Smooth muscle cell (in vitro differentiated cells): Measurements from ENCODE around the gene ZNF579. TPM values are rescaled to one million over a fixed set of nuclear protein-coding genes. Genes with fewer than 3 reads are reported as not detected.

Source experiments
- DNase-seq: peaks from one replicate; lab custom pipeline; 2025; ENCODE audit not compliant: unreplicated experiment; lab: John Stamatoyannopoulos, UW
- H2AFZ ChIP-seq: fragments of 200-600 bp; sonication (generic); 2 replicates; pipeline ENCODE4 v1.6.0; 2016; ENCODE audit warnings: antibody characterized with exemption, low read depth, mild to moderate bottlenecking
- H3F3A ChIP-seq: fragments of 200-600 bp; sonication (generic); 2 replicates; pipeline ENCODE4 v1.6.0; 2017; ENCODE audit warnings: antibody characterized with exemption, low read depth
- H3K27ac ChIP-seq: fragments of 200-600 bp; sonication (generic); 2 replicates; pipeline ENCODE4 v1.5.1; 2016; ENCODE audit warnings: low read depth, mild to moderate bottlenecking
- H3K27me3 ChIP-seq: fragments of 200-600 bp; sonication (generic); 2 replicates; pipeline ENCODE4 v1.6.1; 2016; ENCODE audit warnings: low read depth, mild to moderate bottlenecking
- H3K36me3 ChIP-seq: fragments of 200-600 bp; sonication (generic); 2 replicates; pipeline ENCODE4 v1.5.1; 2016; ENCODE audit warnings: low read depth
- H3K4me1 ChIP-seq: fragments of 200-600 bp; sonication (generic); 2 replicates; pipeline ENCODE4 v1.5.1; 2016; ENCODE audit warnings: low read depth
- H3K4me2 ChIP-seq: fragments of 200-600 bp; sonication (generic); 2 replicates; pipeline ENCODE4 v1.6.0; 2016; ENCODE audit warnings: mild to moderate bottlenecking
- H3K4me3 ChIP-seq: fragments of 200-600 bp; sonication (generic); 2 replicates; pipeline ENCODE4 v1.5.1; 2016; ENCODE audit warnings: mild to moderate bottlenecking
- H3K79me2 ChIP-seq: fragments of 200-600 bp; sonication (generic); 2 replicates; pipeline ENCODE4 v1.6.0; 2016; ENCODE audit warnings: low read depth, mild to moderate bottlenecking
- H3K9ac ChIP-seq: fragments of 200-600 bp; sonication (generic); 2 replicates; pipeline ENCODE4 v1.6.0; 2016; ENCODE audit warnings: low read depth
- H3K9me3 ChIP-seq: fragments of 200-600 bp; sonication (generic); replicated peaks from 2 replicates; pipeline ENCODE4 v1.5.1; 2016; ENCODE audit warnings: low read depth
- H4K20me1 ChIP-seq: fragments of 200-600 bp; sonication (generic); 2 replicates; pipeline ENCODE4 v1.6.0; 2016; ENCODE audit warnings: low read depth
- WGBS: methylation state at CpG from one replicate; pipeline ENCODE4 v1.1.7; 2016; ENCODE audit warnings: low lambda C conversion rate; 5-methylcytosine and 5-hydroxymethylcytosine counted together
- polyA plus RNA-seq: library from polyadenylated mRNA; unstranded; fragments of >200 nt; fragmentation: Nextera tagmentation; extraction: Ambion mirVana; gene quantifications from 2 replicates; pipeline ENCODE4 v1.2.1, GENCODE V29; 2016
- total RNA-seq: library from RNA; depleted of rRNA; stranded (reverse); fragments of >200 nt; gene quantifications from 2 replicates; pipeline ENCODE4 v1.2.3, GENCODE V29; 2014
- TF ChIP-seq, protein P1 (sequence below): fragments of 200-600 bp; sonication (generic); IDR thresholded peaks from 2 replicates; pipeline ENCODE4 v1.5.1; 2017; ENCODE audit warnings: borderline replicate concordance, mild to moderate bottlenecking, antibody characterized with exemption; ENCODE audit not compliant: insufficient read depth, poor library complexity, severe bottlenecking

ZNF579 gene
- total and polyA plus RNA-seq, 2 experiments from 2014 or later = 4.2 to 15.1 TPM

DNA sequence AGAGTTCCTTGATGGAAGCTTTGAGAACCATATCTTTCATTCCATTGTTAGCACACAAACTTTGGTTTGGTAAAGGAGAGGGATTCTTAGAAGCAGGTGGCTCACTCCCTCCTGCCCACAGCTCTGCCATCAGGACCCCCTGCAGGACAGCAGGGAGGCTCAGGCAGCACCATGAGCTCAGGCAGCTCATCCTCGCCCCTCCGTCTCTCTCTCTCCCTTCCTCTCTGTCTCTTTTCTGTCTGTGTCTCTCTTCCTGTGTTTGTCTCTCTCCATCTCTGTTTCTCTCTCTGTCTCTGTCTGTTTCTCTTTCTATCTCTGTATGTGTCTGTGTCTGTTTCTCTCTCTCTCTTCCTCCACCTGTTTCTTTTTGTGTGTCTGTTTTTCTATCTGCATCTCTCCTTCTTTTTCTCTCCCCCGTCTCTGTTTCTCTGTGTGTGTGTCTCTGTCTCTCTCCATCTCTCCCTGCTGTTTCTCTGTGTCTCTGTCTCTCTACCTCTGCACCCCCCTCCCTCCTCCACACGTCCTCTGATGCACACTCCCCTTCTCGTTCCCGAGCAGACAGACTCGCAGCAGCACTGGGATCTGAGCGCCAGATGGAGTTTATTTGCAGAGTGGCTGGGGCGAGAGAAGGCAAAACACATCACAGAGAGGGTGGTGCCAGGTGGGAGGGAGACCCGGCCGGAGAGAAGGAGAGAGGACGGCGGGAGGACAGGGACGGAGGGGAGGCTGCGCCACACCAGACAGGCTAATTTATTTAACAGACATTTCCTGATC, 52.4 kb downstream of the ZNF579 start:
- no peak overlapping the region for H3K4me2 ChIP-seq
- WGBS = 59% methylated on average over 15 of the region's 15 CpGs

DNA sequence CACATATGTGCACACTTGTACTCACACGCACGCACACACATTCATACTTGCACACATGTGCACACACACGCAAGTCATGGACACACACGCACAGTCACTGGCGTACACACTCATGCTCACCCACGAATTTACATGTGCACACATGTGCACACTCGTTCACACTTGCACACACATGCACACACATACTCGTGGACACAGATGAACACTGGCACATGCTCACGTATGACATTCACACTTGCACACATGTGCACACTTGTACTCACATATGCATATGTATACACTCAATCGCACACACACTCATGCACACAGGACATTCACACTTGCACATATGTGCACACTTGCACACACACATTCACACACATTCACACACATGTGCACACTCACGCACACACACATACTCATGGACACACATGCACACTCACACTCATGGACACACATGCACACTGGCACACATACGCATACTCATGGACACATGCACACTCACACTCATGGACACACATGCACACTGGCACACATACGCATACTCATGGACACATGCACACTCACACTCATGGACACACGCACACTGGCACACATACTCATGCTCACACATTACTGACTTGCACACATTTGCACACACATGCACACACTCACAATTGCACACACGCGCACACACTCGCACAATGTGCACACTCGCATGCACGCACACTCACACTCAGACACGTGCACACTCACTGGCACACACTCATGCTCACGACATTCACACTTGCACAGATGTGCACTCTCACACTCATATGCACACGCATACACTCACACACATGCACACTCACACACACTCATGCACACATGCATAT, 53.2 kb downstream of the ZNF579 start:
- Histone ChIP-seq H2AFZ (no peak overlapping the region), H3K27me3 (no peaks in the 10 kb centered on the region), H3K9me3 (no peaks in the 10 kb centered on the region), H4K20me1 (no peaks in the 10 kb centered on the region), H3F3A (no peaks in the 10 kb centered on the region), H3K4me1 (no peaks in the 10 kb centered on the region), H3K79me2 (no peaks in the 10 kb centered on the region), H3K27ac (no peak overlapping the region), H3K4me3 (no peak overlapping the region), H3K9ac (no peak overlapping the region), H3K36me3 (no peaks in the 10 kb centered on the region), H3K4me2 (no peak overlapping the region)
- no peak for DNase-seq
- TF ChIP-seq, protein P1, sequence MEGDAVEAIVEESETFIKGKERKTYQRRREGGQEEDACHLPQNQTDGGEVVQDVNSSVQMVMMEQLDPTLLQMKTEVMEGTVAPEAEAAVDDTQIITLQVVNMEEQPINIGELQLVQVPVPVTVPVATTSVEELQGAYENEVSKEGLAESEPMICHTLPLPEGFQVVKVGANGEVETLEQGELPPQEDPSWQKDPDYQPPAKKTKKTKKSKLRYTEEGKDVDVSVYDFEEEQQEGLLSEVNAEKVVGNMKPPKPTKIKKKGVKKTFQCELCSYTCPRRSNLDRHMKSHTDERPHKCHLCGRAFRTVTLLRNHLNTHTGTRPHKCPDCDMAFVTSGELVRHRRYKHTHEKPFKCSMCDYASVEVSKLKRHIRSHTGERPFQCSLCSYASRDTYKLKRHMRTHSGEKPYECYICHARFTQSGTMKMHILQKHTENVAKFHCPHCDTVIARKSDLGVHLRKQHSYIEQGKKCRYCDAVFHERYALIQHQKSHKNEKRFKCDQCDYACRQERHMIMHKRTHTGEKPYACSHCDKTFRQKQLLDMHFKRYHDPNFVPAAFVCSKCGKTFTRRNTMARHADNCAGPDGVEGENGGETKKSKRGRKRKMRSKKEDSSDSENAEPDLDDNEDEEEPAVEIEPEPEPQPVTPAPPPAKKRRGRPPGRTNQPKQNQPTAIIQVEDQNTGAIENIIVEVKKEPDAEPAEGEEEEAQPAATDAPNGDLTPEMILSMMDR = no peak
- 85% methylated on average over 21 of the region's 22 CpGs for WGBS

More for the DNA sequence above, 52.4 kb downstream of the ZNF579 start:
- Histone ChIP-seq H3K4me3 (no peak overlapping the region), H4K20me1 (no peaks in the 10 kb centered on the region), H2AFZ (no peak overlapping the region), H3K79me2 (no peaks in the 10 kb centered on the region), H3K9ac (no peak overlapping the region), H3K27me3 (no peaks in the 10 kb centered on the region), H3K9me3 (no peaks in the 10 kb centered on the region), H3K4me1 (no peaks in the 10 kb centered on the region), H3K36me3 (no peaks in the 10 kb centered on the region), H3F3A (no peaks in the 10 kb centered on the region), H3K27ac (no peak overlapping the region)
- TF ChIP-seq, protein P1 = no peak
- no peak for DNase-seq

Other genes starting within 250 kb of the ZNF579 start
- gene KMT5C, start 241.0 kb downstream of the ZNF579 start, total RNA-seq = 12.2 and 26.1 TPM in 2 replicates
- gene KMT5C, start 241.0 kb downstream of the ZNF579 start, polyA plus RNA-seq = 23.2 and 27.2 TPM in 2 replicates
- 0.18 and 0.31 TPM in 2 replicates for gene COX6B2, start 226.1 kb downstream of the ZNF579 start, total RNA-seq
- gene COX6B2, start 226.1 kb downstream of the ZNF579 start, polyA plus RNA-seq = 1.7 and 1.9 TPM in 2 replicates
- gene GARIN5B, start 217.6 kb downstream of the ZNF579 start, total RNA-seq = 0.58 TPM in 1 of 2 replicates, not detected in the other
- gene GARIN5B, start 217.6 kb downstream of the ZNF579 start, polyA plus RNA-seq = 0.07 and 0.35 TPM in 2 replicates
- 36.5 and 40.1 TPM in 2 replicates for gene IL11, start 210.4 kb downstream of the ZNF579 start, total RNA-seq
- gene IL11, start 210.4 kb downstream of the ZNF579 start, polyA plus RNA-seq = 66.4 and 68.1 TPM in 2 replicates
- gene TMEM190, start 204.0 kb downstream of the ZNF579 start, total RNA-seq = not detected in 2 replicates
- 8.2 and 11.1 TPM in 2 replicates for gene TMEM190, start 204.0 kb downstream of the ZNF579 start, polyA plus RNA-seq
- 0.58 and 2.6 TPM in 2 replicates for gene TMEM238, start 196.6 kb downstream of the ZNF579 start, total RNA-seq
- 3.3 and 9.3 TPM in 2 replicates for gene TMEM238, start 196.6 kb downstream of the ZNF579 start, polyA plus RNA-seq
- gene RPL28, start 194.9 kb downstream of the ZNF579 start, total RNA-seq = 824 and 1,108 TPM in 2 replicates
- gene RPL28, start 194.9 kb downstream of the ZNF579 start, polyA plus RNA-seq = 515 and 595 TPM in 2 replicates
- 34.8 and 39.9 TPM in 2 replicates for gene UBE2S, start 173.1 kb downstream of the ZNF579 start, total RNA-seq
- 162 and 171 TPM in 2 replicates for gene UBE2S, start 173.1 kb downstream of the ZNF579 start, polyA plus RNA-seq
- gene SHISA7, start 137.5 kb downstream of the ZNF579 start, total RNA-seq = not detected in 2 replicates
- not detected in 2 replicates for gene SHISA7, start 137.5 kb downstream of the ZNF579 start, polyA plus RNA-seq
- 47.3 and 56.5 TPM in 2 replicates for gene ISOC2, start 119.2 kb downstream of the ZNF579 start, total RNA-seq
- 37.3 and 61.4 TPM in 2 replicates for gene ISOC2, start 119.2 kb downstream of the ZNF579 start, polyA plus RNA-seq
- not detected in 2 replicates for gene C19orf85, start 116.1 kb downstream of the ZNF579 start, total RNA-seq
- gene C19orf85, start 116.1 kb downstream of the ZNF579 start, polyA plus RNA-seq = not detected in 2 replicates
- gene ZNF628, start 104.2 kb downstream of the ZNF579 start, total RNA-seq = 2.4 and 2.6 TPM in 2 replicates
- gene ZNF628, start 104.2 kb downstream of the ZNF579 start, polyA plus RNA-seq = 1.3 and 2.0 TPM in 2 replicates
- 14.3 and 17.3 TPM in 2 replicates for gene NAT14, start 95.7 kb downstream of the ZNF579 start, total RNA-seq
- gene NAT14, start 95.7 kb downstream of the ZNF579 start, polyA plus RNA-seq = 67.5 and 72.1 TPM in 2 replicates
- 3.0 and 3.8 TPM in 2 replicates for gene SSC5D, start 92.4 kb downstream of the ZNF579 start, total RNA-seq
- gene SSC5D, start 92.4 kb downstream of the ZNF579 start, polyA plus RNA-seq = 11.2 and 13.6 TPM in 2 replicates
- not detected in 2 replicates for gene SBK2, start 43.7 kb downstream of the ZNF579 start, total RNA-seq
- not detected in 2 replicates for gene SBK2, start 43.7 kb downstream of the ZNF579 start, polyA plus RNA-seq
- not detected in 2 replicates for gene SBK3, start 35.3 kb downstream of the ZNF579 start, total RNA-seq
- gene SBK3, start 35.3 kb downstream of the ZNF579 start, polyA plus RNA-seq = 0.37 TPM in 1 of 2 replicates, not detected in the other
- 4.6 and 10.4 TPM in 2 replicates for gene FIZ1, start 18.7 kb upstream of the ZNF579 start, total RNA-seq
- gene FIZ1, start 18.7 kb upstream of the ZNF579 start, polyA plus RNA-seq = 16.8 and 17.7 TPM in 2 replicates
- gene ZNF524, start 19.4 kb upstream of the ZNF579 start, total RNA-seq = 16.3 and 20.1 TPM in 2 replicates
- gene ZNF524, start 19.4 kb upstream of the ZNF579 start, polyA plus RNA-seq = 13.3 and 19.4 TPM in 2 replicates
- gene ZNF865, start 24.8 kb upstream of the ZNF579 start, total RNA-seq = 3.0 and 3.8 TPM in 2 replicates
- gene ZNF865, start 24.8 kb upstream of the ZNF579 start, polyA plus RNA-seq = 1.2 and 2.0 TPM in 2 replicates
- gene ZNF784, start 43.7 kb upstream of the ZNF579 start, total RNA-seq = 3.1 and 3.8 TPM in 2 replicates
- 7.2 and 7.3 TPM in 2 replicates for gene ZNF784, start 43.7 kb upstream of the ZNF579 start, polyA plus RNA-seq
- gene ZNF580, start 60.2 kb upstream of the ZNF579 start, total RNA-seq = 6.2 and 11.9 TPM in 2 replicates
- 68.8 and 76.8 TPM in 2 replicates for gene ZNF580, start 60.2 kb upstream of the ZNF579 start, polyA plus RNA-seq
- 6.8 and 10.0 TPM in 2 replicates for gene ZNF581, start 62.8 kb upstream of the ZNF579 start, total RNA-seq
- 21.4 and 22.0 TPM in 2 replicates for gene ZNF581, start 62.8 kb upstream of the ZNF579 start, polyA plus RNA-seq
- gene CCDC106, start 67.4 kb upstream of the ZNF579 start, total RNA-seq = 6.9 and 7.7 TPM in 2 replicates
- gene CCDC106, start 67.4 kb upstream of the ZNF579 start, polyA plus RNA-seq = 18.3 and 24.8 TPM in 2 replicates
- gene U2AF2, start 74.2 kb upstream of the ZNF579 start, total RNA-seq = 70.7 and 75.0 TPM in 2 replicates
- 8.4 and 14.4 TPM in 2 replicates for gene U2AF2, start 74.2 kb upstream of the ZNF579 start, polyA plus RNA-seq
- gene EPN1, start 94.4 kb upstream of the ZNF579 start, total RNA-seq = 25.3 and 34.5 TPM in 2 replicates
- gene EPN1, start 94.4 kb upstream of the ZNF579 start, polyA plus RNA-seq = 119 and 121 TPM in 2 replicates
- not detected in 2 replicates for gene NLRP9, start 157.6 kb upstream of the ZNF579 start, total RNA-seq
- gene NLRP9, start 157.6 kb upstream of the ZNF579 start, polyA plus RNA-seq = 0.07 TPM in 1 of 2 replicates, not detected in the other
- not detected in 2 replicates for gene RFPL4A, start 178.2 kb upstream of the ZNF579 start, total RNA-seq
- gene RFPL4A, start 178.2 kb upstream of the ZNF579 start, polyA plus RNA-seq = not detected in 2 replicates
- not detected in 2 replicates for gene RFPL4AL1, start 188.3 kb upstream of the ZNF579 start, total RNA-seq
- gene RFPL4AL1, start 188.3 kb upstream of the ZNF579 start, polyA plus RNA-seq = not detected in 2 replicates